ENCODE results near the gene NFIA.
"Not testable (repeated sequence)": the region's sequence is repeated elsewhere in the genome, so short reads cannot be mapped to it uniquely, and the experiment has no call there.

Gene NFIA

GRCh38 chr1:61124078-61124477, 41.7 kb downstream of the NFIA start:
- DNase-seq (ENCODE audit: low spot score) (no peak), ATAC-seq (ENCODE audit: low read depth) (no peak)
- Histone ChIP-seq H3K36me3 (ENCODE audit: low read depth) (no peaks in the 10 kb centered on the region), H3K4me1 (ENCODE audit: insufficient read depth, poor library complexity, severe bottlenecking) (peaks cover 31% of the 10 kb centered on the region), H3K27ac (ENCODE audit: poor library complexity, severe bottlenecking) (no peak overlapping the region), H3K9me3 (ENCODE audit: severe bottlenecking) (no peaks in the 10 kb centered on the region), H3K4me3 (ENCODE audit: severe bottlenecking) (no peak overlapping the region), H3K27me3 (ENCODE audit: insufficient read depth, poor library complexity, severe bottlenecking) (no peaks in the 10 kb centered on the region)
- TF ChIP-seq, protein P1, sequence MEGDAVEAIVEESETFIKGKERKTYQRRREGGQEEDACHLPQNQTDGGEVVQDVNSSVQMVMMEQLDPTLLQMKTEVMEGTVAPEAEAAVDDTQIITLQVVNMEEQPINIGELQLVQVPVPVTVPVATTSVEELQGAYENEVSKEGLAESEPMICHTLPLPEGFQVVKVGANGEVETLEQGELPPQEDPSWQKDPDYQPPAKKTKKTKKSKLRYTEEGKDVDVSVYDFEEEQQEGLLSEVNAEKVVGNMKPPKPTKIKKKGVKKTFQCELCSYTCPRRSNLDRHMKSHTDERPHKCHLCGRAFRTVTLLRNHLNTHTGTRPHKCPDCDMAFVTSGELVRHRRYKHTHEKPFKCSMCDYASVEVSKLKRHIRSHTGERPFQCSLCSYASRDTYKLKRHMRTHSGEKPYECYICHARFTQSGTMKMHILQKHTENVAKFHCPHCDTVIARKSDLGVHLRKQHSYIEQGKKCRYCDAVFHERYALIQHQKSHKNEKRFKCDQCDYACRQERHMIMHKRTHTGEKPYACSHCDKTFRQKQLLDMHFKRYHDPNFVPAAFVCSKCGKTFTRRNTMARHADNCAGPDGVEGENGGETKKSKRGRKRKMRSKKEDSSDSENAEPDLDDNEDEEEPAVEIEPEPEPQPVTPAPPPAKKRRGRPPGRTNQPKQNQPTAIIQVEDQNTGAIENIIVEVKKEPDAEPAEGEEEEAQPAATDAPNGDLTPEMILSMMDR (IDR thresholded peaks at IDR 0.05; ENCODE audit: poor library complexity, severe bottlenecking) = no peak

DNA sequence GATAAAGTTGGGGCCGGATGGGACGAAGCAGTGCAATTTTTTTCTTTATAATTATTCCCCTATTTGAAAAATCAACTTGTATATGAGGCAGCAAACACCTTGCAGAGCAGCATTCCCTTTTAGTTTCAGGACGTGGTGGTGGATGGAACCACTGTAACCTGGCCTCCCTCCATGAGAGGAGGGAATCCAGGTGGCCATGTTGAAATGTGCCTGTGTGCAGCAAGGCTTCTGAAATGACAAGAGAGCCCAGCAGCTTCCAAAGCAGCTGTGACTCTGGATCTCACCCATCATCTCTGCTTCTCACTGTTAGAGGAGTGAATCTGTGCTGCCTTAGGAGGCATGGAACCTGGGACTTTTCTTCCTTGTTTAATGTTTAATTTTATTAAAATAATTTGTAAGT, 42.3 kb downstream of the NFIA start:
- Histone ChIP-seq H3K27ac (ENCODE audit: poor library complexity, severe bottlenecking) (no peak overlapping the region), H3K9me3 (ENCODE audit: severe bottlenecking) (no peaks in the 10 kb centered on the region), H3K27me3 (ENCODE audit: insufficient read depth, poor library complexity, severe bottlenecking) (no peaks in the 10 kb centered on the region), H3K36me3 (ENCODE audit: low read depth) (no peaks in the 10 kb centered on the region), H3K4me3 (ENCODE audit: severe bottlenecking) (no peak overlapping the region), H3K4me1 (ENCODE audit: insufficient read depth, poor library complexity, severe bottlenecking) (peaks cover 25% of the 10 kb centered on the region)
- no peak for ATAC-seq (ENCODE audit: low read depth)
- no peak for DNase-seq (ENCODE audit: low spot score)
- TF ChIP-seq, protein P1 (IDR thresholded peaks at IDR 0.05; ENCODE audit: poor library complexity, severe bottlenecking) = no peak

DNA sequence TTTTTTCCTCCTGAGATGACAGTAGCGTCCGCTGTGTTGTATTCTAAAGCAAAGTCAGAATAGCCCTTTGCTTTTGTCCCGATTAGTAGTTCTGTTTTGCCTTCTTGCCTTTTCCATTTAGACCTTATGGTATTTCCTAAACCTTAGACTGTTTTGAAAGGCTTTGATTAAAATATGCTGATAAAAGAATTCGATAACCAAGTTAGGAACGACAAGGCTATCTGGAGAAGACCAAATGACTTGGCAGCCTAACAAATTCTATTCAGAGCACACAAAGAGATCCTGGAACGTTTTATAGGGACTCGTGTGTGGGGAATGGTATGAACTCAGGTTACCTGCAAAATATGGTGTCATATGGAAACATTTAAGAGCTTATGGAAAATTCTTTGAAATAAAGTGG, 42.9 kb downstream of the NFIA start:
- DNase-seq (ENCODE audit: low spot score) (no peak), ATAC-seq (ENCODE audit: low read depth) (no peak)
- Histone ChIP-seq H3K4me1 (ENCODE audit: insufficient read depth, poor library complexity, severe bottlenecking) (peaks cover 19% of the 10 kb centered on the region), H3K36me3 (ENCODE audit: low read depth) (no peaks in the 10 kb centered on the region), H3K4me3 (ENCODE audit: severe bottlenecking) (no peak overlapping the region), H3K27me3 (ENCODE audit: insufficient read depth, poor library complexity, severe bottlenecking) (no peaks in the 10 kb centered on the region), H3K9me3 (ENCODE audit: severe bottlenecking) (no peaks in the 10 kb centered on the region), H3K27ac (ENCODE audit: poor library complexity, severe bottlenecking) (no peak overlapping the region)
- TF ChIP-seq, protein P1 (IDR thresholded peaks at IDR 0.05; ENCODE audit: poor library complexity, severe bottlenecking) = no peak

- ATAC-seq (ENCODE audit: low read depth) (no peak), DNase-seq (ENCODE audit: low spot score) (no peak)
- TF ChIP-seq, protein P1 (IDR thresholded peaks at IDR 0.05; ENCODE audit: poor library complexity, severe bottlenecking) = no peak
- Histone ChIP-seq H3K4me1 (ENCODE audit: insufficient read depth, poor library complexity, severe bottlenecking) (peaks cover 13% of the 10 kb centered on the region), H3K4me3 (ENCODE audit: severe bottlenecking) (no peak overlapping the region), H3K27ac (ENCODE audit: poor library complexity, severe bottlenecking) (no peak overlapping the region), H3K9me3 (ENCODE audit: severe bottlenecking) (no peaks in the 10 kb centered on the region), H3K27me3 (ENCODE audit: insufficient read depth, poor library complexity, severe bottlenecking) (no peaks in the 10 kb centered on the region), H3K36me3 (ENCODE audit: low read depth) (no peaks in the 10 kb centered on the region)
These were observed 43.5 kb downstream of the NFIA start for GRCh38 chr1:61125895-61126294.

DNA sequence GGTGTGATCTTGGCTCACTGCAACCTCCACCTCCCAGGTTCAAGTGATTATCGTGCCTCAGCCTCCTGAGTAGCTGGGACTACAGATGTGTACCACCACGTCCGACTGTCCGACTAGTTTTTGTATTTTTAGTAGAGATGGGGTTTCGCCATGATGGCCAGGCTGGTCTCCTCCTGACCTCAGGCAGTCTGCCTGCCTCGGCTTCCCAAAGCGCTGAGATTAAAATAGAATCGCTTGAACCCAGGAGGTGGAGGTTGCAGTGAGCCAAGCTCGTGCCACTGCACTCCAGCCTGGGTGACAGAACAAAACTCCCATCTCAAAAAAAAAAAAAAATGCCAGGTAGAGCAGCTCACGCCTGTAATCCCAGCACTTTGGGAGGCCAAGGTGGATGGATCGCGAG, 44.5 kb downstream of the NFIA start:
- ATAC-seq (ENCODE audit: low read depth); H3K9me3 ChIP-seq (ENCODE audit: severe bottlenecking); H3K4me3 ChIP-seq (ENCODE audit: severe bottlenecking); H3K36me3 ChIP-seq (ENCODE audit: low read depth); DNase-seq (ENCODE audit: low spot score); H3K27me3 ChIP-seq (ENCODE audit: insufficient read depth, poor library complexity, severe bottlenecking); H3K27ac ChIP-seq (ENCODE audit: poor library complexity, severe bottlenecking): not testable (repeated sequence)
- peaks cover 11% of the 10 kb centered on the region for H3K4me1 ChIP-seq (ENCODE audit: insufficient read depth, poor library complexity, severe bottlenecking)

All from RWPE2 (cell line).